ENCODE measurements around the gene STK39.

DNA sequence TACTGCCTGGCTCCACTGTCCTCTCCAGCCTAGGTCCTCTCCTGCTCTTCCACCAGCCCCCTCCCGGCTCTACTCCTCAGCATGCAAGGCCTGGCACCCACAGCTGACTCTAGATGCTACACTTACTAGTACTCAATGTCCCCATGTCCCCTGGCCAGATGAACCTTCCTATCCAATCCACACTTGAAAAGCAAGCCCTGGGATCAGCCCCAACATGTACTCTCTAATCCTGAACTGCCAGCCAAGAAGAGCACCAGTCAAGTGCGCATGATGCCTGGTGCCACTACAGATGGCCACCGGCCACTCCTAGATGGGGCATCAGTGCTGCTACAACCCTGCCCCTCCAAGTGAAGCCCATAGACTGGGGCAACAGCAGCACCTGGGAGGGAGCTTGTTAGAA lies 168.2 kb downstream of the STK39 start:
- TF ChIP-seq EZH2phosphoT487 (IDR thresholded peaks at IDR 0.05; ENCODE audit: borderline replicate concordance, low read length) = no peak
- TF ChIP-seq, protein P1, sequence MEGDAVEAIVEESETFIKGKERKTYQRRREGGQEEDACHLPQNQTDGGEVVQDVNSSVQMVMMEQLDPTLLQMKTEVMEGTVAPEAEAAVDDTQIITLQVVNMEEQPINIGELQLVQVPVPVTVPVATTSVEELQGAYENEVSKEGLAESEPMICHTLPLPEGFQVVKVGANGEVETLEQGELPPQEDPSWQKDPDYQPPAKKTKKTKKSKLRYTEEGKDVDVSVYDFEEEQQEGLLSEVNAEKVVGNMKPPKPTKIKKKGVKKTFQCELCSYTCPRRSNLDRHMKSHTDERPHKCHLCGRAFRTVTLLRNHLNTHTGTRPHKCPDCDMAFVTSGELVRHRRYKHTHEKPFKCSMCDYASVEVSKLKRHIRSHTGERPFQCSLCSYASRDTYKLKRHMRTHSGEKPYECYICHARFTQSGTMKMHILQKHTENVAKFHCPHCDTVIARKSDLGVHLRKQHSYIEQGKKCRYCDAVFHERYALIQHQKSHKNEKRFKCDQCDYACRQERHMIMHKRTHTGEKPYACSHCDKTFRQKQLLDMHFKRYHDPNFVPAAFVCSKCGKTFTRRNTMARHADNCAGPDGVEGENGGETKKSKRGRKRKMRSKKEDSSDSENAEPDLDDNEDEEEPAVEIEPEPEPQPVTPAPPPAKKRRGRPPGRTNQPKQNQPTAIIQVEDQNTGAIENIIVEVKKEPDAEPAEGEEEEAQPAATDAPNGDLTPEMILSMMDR (IDR thresholded peaks at IDR 0.05; ENCODE audit: low read depth, low read length, poor library complexity, severe bottlenecking) = no peak
